HG03064 (cell line): ENCODE data around the gene IL2RG.

Source experiments
- ATAC-seq: cut with Tn5 transposase; IDR thresholded peaks from one replicate; pipeline ENCODE4 v1.9.1; 2021; ENCODE audit warnings: low read depth; ENCODE audit not compliant: unreplicated experiment

IL2RG gene

DNA sequence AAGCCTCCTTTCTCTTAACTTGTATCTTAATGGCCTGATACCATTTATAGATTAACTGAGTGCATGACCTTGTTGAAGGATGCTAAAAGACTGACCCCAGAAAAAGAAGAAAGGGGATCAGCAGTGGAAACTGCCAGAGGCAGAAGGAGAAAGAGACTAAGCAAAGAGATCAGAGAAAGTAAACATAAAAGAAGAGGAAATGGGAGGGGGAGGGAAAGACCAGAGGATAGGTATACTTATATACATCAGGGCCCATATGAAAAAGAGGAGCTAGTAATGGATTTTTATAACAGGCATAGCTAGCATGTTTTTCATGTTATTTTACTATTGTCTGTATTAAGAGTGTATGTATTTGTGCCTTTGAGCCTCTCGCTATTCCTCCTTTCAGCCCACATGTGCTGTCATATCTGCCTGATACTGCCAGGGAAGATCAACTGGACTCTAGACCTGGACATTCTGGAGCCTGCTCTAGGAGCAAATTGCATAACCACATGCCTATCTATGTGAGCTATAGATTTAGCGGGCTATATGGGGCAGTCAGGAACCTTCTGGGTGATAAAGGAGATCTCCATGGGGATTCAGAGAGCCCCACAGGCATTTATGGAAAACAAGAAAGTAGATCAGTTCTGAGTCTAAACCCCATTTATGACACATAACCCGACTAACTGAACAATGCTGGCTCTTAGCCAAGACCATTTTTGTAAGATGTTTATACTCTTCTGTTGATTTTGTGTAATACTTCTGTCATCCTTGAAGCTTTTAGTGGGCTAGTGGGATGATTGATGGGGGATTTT, 29.9 kb downstream of the IL2RG start:
- ATAC-seq: no peak

DNA sequence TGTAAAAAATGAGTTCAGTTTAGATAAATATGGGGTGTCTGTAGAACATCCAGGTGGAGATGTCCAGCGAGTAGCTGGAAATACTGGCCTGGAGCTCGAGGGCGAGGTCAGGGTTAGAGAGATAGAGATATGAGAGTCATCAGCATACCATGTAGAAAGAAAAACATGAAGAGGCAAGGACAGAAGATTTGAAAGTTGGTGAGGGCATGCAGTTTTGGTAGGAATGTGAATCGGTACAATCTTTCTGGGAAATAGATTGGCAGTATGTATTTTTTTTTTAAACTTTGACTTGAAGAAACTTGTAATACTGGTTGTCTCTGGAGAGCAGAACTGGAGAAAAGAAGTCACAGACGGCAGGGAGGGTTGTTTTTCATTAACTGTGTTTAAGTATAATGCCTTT, 40.8 kb downstream of the IL2RG start:
- no peak for ATAC-seq

DNA sequence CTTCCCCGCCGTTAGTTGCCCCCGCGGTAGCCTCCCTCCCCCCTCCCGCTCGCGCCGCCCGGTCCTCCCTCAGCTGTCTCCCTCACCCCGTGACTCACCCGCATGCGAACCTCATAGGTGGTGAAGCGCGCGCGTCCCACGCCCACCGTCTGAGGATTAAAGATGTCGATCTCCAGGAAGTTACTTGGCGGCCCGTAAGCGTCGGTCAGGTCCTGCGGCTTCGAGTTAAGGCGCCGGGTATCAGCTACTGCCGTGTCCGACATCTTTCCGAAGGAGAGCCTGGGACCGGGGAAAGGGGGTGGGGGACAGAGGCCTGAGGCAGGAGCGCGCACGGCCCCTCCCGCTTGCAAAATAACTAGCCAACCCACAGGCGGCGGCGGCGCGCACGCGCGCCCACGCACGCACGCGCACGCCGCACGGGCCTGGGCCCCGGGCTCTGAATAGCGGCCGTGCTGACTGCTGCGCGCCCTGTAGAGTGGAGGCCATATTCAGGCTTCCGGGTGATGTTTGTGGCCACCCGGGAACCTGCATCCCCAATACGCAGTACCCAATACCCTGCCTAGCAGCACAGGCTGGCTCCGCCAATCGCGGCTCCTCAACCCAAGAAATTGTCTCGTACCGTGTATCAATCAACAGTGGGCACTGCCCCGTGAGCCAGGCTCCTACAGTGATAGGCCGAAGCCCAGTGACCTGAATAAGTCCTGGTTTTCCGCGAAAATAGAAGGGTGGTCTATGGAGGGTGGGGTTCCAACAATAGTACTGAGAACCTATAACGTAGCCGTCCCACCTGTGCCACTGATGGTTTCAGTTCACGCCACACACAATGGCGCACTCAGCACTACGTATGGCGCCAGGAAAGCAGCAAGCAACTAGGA, 43.1 kb downstream of the IL2RG start, which contains the start of gene SNX12:
TSS of gene SNX12 (minus strand) at position 291 of the 875 bp plus-strand sequence. CDS start at position 263, 28 bp downstream.
- ATAC-seq: peak; percentile 97

DNA sequence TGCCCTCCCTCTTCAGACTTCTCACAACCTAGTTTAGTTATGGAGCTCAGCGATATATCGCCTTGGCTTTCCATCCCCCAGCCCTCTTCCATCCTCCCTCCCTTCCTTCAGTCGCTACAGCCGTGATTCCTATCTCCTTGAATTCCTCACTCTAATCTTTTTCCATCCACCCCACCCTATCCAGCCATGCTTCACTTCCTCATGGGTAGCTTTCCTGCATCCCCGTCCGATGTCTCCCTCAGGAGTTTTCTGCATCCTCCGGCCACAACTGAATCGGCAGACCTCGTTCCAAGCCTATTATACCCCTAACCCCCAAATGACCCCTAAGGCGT, 43.7 kb downstream of the IL2RG start:
- no peak for ATAC-seq

DNA sequence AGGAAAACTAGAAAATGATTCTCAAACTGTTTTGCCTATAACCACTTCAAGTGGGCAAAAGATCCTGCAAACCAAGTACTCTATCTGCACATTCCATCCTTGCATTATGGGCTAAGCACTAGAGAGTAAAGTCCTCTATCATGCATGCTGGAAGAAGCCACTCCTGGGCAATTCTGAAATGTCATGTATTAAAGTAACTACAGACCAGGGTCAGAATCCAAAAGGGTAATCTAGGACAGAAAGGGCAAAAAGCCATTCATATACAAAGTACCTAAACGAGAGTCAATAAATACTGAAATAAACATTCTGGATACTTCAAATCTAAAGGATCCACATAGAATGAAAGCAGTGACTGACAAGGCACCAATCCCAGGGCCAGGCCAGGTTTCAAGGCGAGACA, 44.3 kb downstream of the IL2RG start:
- ATAC-seq: no peak

DNA sequence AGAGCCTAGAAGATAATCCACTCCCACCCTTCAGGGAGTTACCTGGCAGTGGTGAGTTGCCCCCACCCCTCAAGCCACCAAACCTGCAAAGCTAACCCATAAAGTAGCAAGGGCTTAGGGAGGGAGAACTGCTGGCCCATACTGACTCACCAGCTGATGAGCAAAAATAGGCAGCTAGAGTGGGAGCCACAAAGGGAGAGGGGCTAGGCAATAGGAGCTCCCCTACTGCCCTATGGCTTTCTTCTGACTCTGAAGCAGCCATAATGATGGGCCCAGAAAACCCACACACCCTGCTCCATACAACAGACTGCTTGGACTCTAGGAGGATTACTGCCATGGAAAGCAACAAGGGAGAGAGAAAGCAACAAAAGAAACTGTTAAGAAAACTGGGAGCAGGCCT, 51.2 kb downstream of the IL2RG start:
- no peak for ATAC-seq

DNA sequence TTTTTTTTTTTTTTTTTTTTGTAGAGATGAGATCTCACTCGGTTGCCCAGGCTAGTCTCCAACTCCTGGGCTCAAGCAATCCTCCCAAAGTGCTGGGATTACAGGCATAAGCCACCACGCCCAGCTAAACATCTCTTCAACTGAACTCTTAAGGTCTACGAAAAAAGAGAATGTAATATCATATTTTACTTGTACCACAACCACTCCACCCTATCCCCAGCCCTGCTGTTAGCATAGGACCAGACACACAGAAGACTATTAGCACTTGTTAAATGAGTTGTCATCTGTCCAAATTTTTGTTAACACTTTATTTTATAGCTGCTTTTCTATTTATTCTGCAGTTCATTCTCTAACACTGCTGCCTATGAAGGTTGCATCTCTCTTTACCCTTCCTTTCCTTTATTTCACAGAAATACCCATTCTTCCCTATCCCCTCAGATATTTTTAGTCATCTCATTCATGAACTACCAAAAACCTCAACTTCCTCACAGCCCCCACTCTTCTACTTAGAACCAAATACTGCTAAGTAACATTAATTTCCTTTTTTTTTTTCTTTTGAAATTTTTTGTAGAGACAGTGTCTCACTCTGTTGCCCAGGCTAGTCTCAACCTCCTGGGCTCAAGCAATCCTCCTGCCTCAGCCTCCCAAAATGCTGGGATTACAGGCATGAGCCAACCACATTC, 53.4 kb downstream of the IL2RG start:
- no peak for ATAC-seq
